MM.1S (cell line): ENCODE measurements around the gene ADD3.

ENCODE experiments used
- DNase-seq: peaks from one replicate; pipeline ENCODE4 v3.0.0-alpha.2; 2015
- H2AFZ ChIP-seq: fragments of 300-600 bp; sonication (generic); 2 replicates; pipeline ENCODE4 v1.6.0; 2016; ENCODE audit warnings: antibody characterized with exemption, low read length
- H3F3A ChIP-seq: fragments of 300-600 bp; sonication (generic); 2 replicates; pipeline ENCODE4 v1.6.1; 2016; ENCODE audit warnings: mild to moderate bottlenecking, antibody characterized with exemption, low read length, moderate library complexity, mixed read lengths; ENCODE audit not compliant: insufficient read depth
- H3K27ac ChIP-seq: fragments of 300-600 bp; sonication (generic); 2 replicates; pipeline ENCODE4 v1.5.1; 2016; ENCODE audit warnings: mild to moderate bottlenecking, low read length
- H3K27me3 ChIP-seq: fragments of 300-600 bp; sonication (generic); replicated peaks from 2 replicates; pipeline ENCODE4 v1.6.0; 2016; ENCODE audit warnings: low read length; ENCODE audit not compliant: insufficient read depth
- H3K36me3 ChIP-seq: fragments of 300-600 bp; sonication (generic); replicated peaks from 2 replicates; pipeline ENCODE4 v1.6.1; 2016; ENCODE audit warnings: mild to moderate bottlenecking, low read length, mixed read lengths; ENCODE audit not compliant: insufficient read depth
- H3K4me1 ChIP-seq: fragments of 300-600 bp; sonication (generic); 2 replicates; pipeline ENCODE4 v1.6.1; 2016; ENCODE audit warnings: low read length, mixed read lengths
- H3K4me2 ChIP-seq: fragments of 300-600 bp; sonication (generic); 2 replicates; pipeline ENCODE4 v1.6.0; 2016; ENCODE audit warnings: low read depth, low read length
- H3K4me3 ChIP-seq: fragments of 300-600 bp; sonication (generic); 2 replicates; pipeline ENCODE4 v1.5.1; 2016; ENCODE audit warnings: low read length, mixed read lengths
- H3K79me2 ChIP-seq: fragments of 300-600 bp; sonication (generic); 2 replicates; pipeline ENCODE4 v1.6.1; 2016; ENCODE audit warnings: mixed run types, low read length, mixed read lengths
- H3K9ac ChIP-seq: fragments of 300-600 bp; sonication (generic); 2 replicates; pipeline ENCODE4 v1.6.1; 2016; ENCODE audit warnings: low read length, mixed read lengths
- H3K9me2 ChIP-seq: fragments of 300-600 bp; sonication (generic); replicated peaks from 2 replicates; pipeline ENCODE4 v1.6.1; 2016; ENCODE audit warnings: mild to moderate bottlenecking, low read length, mixed read lengths; ENCODE audit not compliant: insufficient read depth
- H3K9me3 ChIP-seq: fragments of 300-600 bp; sonication (generic); replicated peaks from 2 replicates; pipeline ENCODE4 v1.6.1; 2016; ENCODE audit warnings: mild to moderate bottlenecking, low read length, mixed read lengths; ENCODE audit not compliant: insufficient read depth
- H4K20me1 ChIP-seq: fragments of 300-600 bp; sonication (generic); 2 replicates; pipeline ENCODE4 v1.6.1; 2016; ENCODE audit warnings: mild to moderate bottlenecking, low read length, moderate library complexity, mixed read lengths; ENCODE audit not compliant: insufficient read depth
- CTCF ChIP-seq: fragments of 300-600 bp; sonication (generic); IDR thresholded peaks from 2 replicates; pipeline ENCODE4 v1.5.1; 2016; ENCODE audit warnings: antibody characterized with exemption, low read length, mixed read lengths
- EZH2 ChIP-seq: fragments of 300-600 bp; sonication (generic); optimal IDR thresholded peaks from 2 replicates; pipeline ENCODE3; 2017; ENCODE audit warnings: low read depth, mild to moderate bottlenecking, antibody characterized with exemption, low read length, mixed read lengths
- EZH2phosphoT487 ChIP-seq: fragments of 300-600 bp; sonication (generic); IDR thresholded peaks from 2 replicates; pipeline ENCODE4 v1.6.1; 2018; ENCODE audit warnings: antibody characterized with exemption, low read length

ADD3 gene

DNA sequence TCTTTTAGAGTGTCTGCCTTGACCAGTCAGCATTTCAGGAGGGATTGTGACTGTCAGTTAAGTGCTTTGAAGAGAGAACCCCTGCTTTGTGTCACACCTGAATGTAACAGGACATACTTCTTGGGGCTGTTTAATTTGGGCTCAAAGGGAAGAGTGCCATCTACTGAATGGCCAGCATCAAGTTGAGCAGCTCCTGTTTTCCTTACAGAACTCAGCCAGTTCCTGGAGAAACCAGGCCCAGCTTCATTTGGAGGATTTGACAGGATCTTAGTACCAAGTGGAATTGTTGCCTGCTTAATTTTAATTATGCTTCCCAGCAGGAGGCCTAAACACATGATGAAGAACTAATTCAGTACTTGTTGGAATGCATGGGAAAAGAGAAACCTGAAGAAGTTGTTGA, 8.3 kb downstream of the ADD3 start:
- Histone ChIP-seq H3F3A (no peaks in the 10 kb centered on the region), H3K4me3 (no peak overlapping the region), H3K27ac (no peak overlapping the region), H3K4me1 (peaks cover 7% of the 10 kb centered on the region), H3K9me3 (no peaks in the 10 kb centered on the region), H3K36me3 (no peaks in the 10 kb centered on the region), H3K27me3 (no peaks in the 10 kb centered on the region), H3K4me2 (no peak overlapping the region), H3K79me2 (peaks cover 92% of the 10 kb centered on the region), H4K20me1 (no peaks in the 10 kb centered on the region), H3K9me2 (no peaks in the 10 kb centered on the region), H2AFZ (no peak overlapping the region), H3K9ac (no peak overlapping the region)
- no peak; the same call in 1 of the 2 replicates for TF ChIP-seq CTCF
- TF ChIP-seq EZH2phosphoT487 = no peak
- TF ChIP-seq EZH2 = no peak
- no peak for DNase-seq

DNA sequence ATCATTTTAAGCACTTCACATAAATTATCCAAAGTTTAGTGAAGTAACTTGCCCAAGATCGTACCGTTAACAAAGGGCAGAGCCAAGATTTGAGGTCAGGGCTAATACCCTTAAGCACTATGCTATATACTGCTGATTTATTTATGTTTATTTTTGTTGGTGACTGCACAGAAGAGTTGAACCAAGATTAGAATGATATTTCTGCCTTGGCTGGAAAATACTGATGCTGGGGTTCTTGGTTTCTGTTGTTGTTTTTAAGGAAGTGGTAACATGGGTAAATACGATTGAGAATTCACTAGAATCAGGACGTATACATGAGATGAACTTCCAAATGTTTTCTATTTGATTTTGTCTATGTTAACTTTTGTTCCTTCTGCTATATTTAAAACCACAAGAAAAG, 9.3 kb downstream of the ADD3 start:
- no peak overlapping the region for H3K4me2 ChIP-seq

DNA sequence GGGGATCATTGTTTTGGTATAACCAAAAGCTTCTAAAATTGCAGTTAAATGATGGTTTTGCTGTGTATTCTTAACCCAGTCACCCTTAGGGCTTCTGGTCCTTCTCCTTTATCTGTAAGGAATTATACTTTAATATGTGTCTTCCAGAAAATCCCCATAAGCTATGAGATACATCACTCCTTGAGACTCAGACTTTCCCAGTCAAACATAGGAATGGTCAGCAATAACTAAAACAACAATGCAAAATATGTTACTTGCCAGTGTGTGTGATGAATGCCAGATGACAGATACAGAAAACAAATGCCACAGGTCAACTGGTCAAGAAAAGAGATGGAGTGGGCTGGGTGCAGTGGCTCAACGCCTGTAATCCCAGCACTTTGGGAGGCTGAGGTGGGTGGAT, 10.1 kb downstream of the ADD3 start:
- H3K9ac ChIP-seq = no peak overlapping the region
- H2AFZ ChIP-seq = no peak overlapping the region
- no peaks in the 10 kb centered on the region for H4K20me1 ChIP-seq
- no peak for DNase-seq
- no peaks in the 10 kb centered on the region for H3K9me2 ChIP-seq
- H3K27ac ChIP-seq = no peak overlapping the region
- no peaks in the 10 kb centered on the region for H3K9me3 ChIP-seq
- no peak for TF ChIP-seq CTCF
- no peak for TF ChIP-seq EZH2phosphoT487
- no peak for TF ChIP-seq EZH2
- H3K36me3 ChIP-seq = no peaks in the 10 kb centered on the region
- no peak overlapping the region for H3K4me3 ChIP-seq
- H3K4me1 ChIP-seq = peaks cover 4% of the 10 kb centered on the region
- no peak overlapping the region for H3K4me2 ChIP-seq
- H3K27me3 ChIP-seq = no peaks in the 10 kb centered on the region
- H3F3A ChIP-seq = no peaks in the 10 kb centered on the region
- H3K79me2 ChIP-seq = peaks cover 88% of the 10 kb centered on the region

More for the DNA sequence above, 9.3 kb downstream of the ADD3 start:
- no peak overlapping the region for H3K9ac ChIP-seq
- no peak for DNase-seq
- no peaks in the 10 kb centered on the region for H3F3A ChIP-seq
- no peak overlapping the region for H3K27ac ChIP-seq
- H3K79me2 ChIP-seq = peaks cover 92% of the 10 kb centered on the region
- H3K9me2 ChIP-seq = no peaks in the 10 kb centered on the region
- H3K4me3 ChIP-seq = no peak overlapping the region
- no peak for TF ChIP-seq CTCF
- no peak for TF ChIP-seq EZH2
- TF ChIP-seq EZH2phosphoT487 = no peak
- H3K27me3 ChIP-seq = no peaks in the 10 kb centered on the region
- H3K36me3 ChIP-seq = no peaks in the 10 kb centered on the region
- H3K4me1 ChIP-seq = peaks cover 4% of the 10 kb centered on the region
- H4K20me1 ChIP-seq = no peaks in the 10 kb centered on the region
- no peaks in the 10 kb centered on the region for H3K9me3 ChIP-seq
- H2AFZ ChIP-seq = no peak overlapping the region
